ENCODE data around the gene FBXO42.
A peak's percentile ranks its signal among the peaks of the same experiment; 100 is the strongest.
"Not testable (repeated sequence)": the region's sequence is repeated elsewhere in the genome, so short reads cannot be mapped to it uniquely, and the experiment has no call there.

The FBXO42 gene

DNA sequence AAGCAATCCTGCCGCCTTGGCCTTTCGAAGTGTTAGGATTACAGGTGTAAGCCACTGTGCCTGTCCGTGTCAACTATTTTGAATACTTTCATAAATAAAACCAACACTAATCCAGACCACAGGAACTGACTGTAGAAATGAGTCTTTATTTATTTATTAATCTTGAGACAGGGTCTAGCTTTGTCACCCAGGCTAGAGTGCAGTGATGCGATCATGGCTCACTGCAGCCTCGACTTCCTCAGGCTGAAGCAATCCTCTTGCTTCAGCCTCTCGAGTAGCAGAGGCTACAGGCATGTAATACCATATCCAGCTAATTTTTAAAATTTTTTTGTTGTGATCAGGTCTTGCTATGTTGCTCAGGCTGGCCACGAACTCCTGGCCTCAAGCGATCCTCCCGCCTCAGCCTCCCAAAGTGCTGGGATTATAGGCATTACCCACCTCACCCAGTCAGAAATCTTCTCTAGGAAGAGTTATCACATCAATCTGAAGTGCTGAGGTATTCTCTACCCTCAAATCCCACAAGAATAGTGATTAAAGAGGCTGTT is 93.6 kb downstream of the FBXO42 start:
- no peak for DNase-seq

- DNase-seq, result no peak
Observed at GRCh38 chr1:16257968-16258367, 94.3 kb downstream of the FBXO42 start.

- DNase-seq, result not testable (repeated sequence)
Observed at GRCh38 chr1:16257556-16257955, 94.7 kb downstream of the FBXO42 start.

- DNase-seq, result no peak
Observed at GRCh38 chr1:16256478-16256877, 95.8 kb downstream of the FBXO42 start.

DNA sequence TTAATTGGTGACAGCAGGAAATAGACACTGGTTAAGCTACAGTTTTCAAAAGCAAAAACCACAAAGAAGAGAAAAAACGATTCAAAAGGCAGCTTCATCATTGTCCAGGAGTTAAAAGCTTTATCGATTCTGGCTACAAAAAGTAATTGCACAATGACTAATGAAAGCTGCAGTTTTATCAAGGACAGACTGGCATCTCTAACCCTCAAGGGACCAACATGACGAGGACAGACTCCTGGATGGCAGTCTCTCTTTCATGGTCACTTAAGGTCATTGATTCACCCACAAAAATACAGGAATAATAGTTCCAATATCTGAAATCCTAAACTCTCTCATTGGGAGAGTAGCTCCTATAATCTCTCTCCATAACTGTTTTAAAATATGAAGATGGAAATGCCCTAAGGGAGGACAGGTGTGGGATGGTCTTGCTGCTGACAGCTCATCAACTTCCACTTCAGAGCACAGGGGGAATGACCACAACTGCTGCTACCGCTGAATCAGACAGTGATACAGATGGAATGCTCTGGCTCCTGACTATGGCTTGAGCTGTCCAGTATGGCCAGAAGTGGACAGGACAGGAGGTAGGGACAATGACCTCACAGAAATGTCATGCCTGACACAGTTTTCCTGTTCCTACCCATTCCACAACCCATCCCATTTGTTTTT is 97.9 kb downstream of the FBXO42 start:
- peak; percentile 54 for DNase-seq

- DNase-seq, result no peak
Observed at GRCh38 chr1:16253332-16253922, 98.9 kb downstream of the FBXO42 start.

- DNase-seq, result no peak
Observed at GRCh38 chr1:16252912-16253311, 99.4 kb downstream of the FBXO42 start.

DNA sequence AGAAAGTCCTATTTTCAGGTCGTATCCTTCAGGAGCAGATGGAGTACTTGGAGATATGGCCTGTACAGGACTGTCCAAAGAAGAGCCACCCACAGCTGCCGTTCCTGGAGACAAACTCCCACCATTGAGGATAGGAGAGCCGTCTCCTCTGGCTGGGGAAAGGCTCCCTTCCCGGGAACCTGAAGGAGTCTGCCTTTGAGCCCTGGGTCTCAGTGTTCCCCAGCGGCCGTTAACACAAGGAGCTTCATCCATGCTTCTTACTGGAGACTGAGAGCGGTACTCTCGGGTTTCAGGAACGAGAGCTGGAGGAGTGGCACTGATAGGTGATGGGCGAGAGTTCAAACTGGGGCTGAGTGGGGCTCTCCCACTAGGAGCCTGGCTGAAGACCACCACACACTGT is 100.9 kb downstream of the FBXO42 start:
- no peak for DNase-seq

GRCh38 chr1:16250524-16251251 is 101.6 kb downstream of the FBXO42 start:
- DNase-seq, result no peak

DNA sequence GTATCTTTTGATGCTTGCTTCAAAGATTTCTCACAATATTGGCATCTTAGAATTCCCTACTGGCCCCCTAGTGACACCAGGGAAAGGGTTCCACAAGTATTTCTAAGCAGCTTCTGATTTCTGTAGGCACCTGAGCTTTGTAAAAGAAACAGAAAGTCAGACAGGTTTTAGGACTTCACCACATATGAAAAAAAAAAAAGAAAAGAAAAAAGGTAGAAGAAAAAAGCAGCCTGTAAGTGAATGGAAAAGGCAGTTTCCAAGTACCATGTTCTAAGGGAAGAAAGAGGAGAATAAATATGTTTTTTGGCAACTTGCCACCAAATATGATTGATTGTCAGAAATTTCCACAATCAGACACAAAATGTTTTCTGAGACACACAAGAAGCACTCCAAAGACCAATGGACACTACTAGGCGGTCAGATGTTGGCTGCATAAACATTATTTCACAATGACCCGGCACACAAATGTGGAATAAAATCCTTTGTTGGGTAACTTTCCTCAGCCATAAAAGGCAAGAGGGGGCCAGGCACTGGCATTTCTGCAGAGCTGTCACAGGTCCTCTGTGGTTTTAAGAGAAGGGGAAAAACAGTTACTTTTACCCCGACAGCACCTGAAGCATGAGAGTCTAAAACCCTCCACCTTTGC is 102.6 kb downstream of the FBXO42 start:
- no peak for DNase-seq

- peak; percentile 42 for DNase-seq
Observed at GRCh38 chr1:16248603-16249516, 103.4 kb downstream of the FBXO42 start.

- DNase-seq, result no peak
Observed at GRCh38 chr1:16248007-16248436, 104.3 kb downstream of the FBXO42 start.

- no peak for DNase-seq
Observed at GRCh38 chr1:16247441-16247840, 104.8 kb downstream of the FBXO42 start.

- DNase-seq, result no peak
Observed at GRCh38 chr1:16246961-16247360, 105.3 kb downstream of the FBXO42 start.

DNA sequence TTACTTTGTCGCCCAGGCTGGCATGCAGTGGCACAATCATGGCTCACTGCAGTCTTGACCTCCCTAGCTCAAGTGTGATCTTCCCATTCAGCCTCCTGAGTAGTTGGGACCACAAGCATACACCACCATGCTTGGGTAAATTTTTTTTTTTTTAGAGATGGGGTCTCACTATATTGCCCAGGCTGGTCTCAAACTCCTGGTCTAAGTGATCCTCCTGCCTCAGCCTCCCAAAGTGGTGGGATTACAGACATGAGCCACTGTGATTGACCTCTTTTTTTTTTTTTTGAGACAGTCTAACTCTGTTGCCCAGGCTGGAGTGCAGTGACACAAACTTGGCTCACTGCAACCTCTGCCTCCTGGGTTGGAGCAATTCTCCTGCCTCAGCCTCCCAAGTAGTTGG is 106.0 kb downstream of the FBXO42 start:
- not testable (repeated sequence) for DNase-seq

DNA sequence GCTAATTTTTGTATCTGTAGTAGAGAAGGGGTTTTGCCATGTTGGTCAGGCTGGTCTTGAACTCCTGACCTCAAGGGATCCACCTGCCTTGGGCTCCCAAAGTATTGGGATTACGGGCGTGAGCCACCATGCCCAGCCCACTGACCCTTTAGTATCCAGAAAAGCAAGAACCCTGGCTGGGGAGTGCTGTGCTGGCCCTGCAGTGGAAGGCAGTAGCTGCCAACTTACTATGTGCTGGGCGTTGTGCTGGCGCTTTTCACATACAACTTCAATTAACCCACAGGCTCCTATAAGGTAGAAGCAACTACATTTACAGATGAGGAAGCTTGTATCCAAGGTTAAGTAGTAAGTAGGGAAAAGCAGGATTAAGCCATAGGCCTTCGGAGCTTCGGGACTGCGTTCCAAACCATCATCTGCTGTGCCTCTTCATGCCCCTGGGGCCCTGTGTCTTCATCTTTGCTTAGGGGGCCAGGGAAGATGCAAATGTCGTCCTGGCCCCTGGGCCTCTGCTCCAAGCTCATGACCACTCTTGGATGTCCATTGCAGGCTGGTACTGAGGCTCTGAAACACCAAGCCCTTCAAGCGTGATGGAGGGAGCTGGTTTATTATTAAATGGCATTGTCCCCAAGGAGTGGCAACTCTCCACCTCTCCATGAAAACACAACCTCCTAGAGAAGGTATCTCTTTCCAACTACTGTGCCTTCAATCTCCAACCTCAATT is 106.6 kb downstream of the FBXO42 start:
- no peak for DNase-seq

DNA sequence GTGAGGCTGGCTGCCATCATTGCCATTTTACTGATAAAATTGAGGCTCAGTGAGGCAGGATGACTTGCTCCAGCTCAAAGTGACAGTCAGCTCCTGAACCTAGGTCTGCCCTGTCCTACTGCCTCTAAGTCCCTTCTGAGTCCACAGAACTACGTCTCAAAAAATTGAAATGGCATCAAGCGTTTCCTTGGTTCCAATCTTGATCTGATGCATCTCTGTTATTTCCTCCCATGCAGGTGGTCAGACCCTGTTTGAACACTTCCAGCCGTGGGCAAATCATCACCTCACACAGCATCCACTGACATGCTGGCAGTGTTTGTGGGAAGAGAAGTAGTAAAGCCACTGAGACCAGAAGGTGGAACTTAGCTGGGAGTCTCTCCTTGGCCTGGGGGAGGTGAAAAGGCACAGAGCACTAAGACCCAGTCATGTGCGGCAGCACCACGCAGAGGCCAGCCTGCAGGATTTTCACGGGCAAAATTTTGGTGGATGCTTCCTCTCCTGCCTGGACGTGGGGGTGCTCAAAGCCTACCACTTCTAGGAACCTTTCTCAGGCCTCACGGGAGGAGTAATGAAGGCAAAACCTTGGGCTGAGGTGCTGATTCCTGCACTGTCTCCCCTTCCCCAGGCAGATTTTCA is 107.5 kb downstream of the FBXO42 start:
- no peak for DNase-seq

GRCh38 chr1:16243936-16244649 is 108.2 kb downstream of the FBXO42 start:
- peak; percentile 68 for DNase-seq

DNA sequence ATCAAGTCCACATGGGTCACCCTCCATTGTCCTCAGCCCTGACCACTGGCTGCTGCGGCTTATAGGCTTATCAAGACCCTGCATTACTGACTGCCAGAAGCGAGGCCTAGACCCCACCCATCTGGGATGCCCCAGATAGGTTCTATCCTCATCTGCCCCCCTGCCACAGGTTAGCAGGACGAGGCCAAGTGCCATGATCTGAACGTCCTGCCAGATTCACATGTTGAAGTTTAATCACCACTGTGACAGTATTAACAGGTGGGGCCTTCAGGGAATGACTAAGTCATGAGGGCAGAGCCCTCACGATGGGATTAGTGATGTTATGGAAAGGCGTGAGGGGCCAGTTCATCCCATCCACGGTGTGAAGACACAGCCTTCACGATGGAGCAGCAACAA is 109.1 kb downstream of the FBXO42 start:
- DNase-seq, result no peak

DNA sequence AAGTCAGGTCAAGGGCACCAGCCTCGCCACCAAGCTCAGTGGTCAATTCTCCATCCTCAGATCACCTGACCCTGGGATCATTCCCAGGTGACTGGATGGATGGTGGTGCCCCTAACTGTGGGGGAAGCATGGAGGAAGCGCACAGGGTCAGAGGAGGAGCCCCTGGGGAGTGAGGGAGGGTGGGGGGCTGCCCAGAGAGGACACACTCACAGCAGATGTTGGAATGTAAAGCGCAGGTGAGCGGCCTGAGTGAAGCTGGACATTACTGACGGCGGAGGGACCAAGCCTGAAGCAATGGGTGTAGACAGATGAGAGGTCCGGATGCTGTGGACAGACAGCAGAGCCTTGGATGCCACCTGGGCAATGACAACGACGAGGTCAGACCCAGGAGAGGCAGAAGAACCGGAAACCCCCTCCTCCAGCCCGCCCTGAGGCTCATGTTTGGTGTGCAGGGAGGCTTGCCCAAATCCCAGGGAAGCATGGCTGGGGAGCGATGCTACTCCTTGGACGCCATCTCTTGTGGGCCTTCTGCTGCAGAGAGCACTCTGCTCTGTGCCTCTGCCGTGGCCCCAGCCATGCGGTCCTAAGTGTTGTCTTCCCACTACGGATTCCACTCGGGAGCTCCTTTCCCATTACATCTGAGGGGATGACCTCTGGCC is 109.6 kb downstream of the FBXO42 start:
- no peak for DNase-seq
